ENCODE data around the gene NELFA.

DNA sequence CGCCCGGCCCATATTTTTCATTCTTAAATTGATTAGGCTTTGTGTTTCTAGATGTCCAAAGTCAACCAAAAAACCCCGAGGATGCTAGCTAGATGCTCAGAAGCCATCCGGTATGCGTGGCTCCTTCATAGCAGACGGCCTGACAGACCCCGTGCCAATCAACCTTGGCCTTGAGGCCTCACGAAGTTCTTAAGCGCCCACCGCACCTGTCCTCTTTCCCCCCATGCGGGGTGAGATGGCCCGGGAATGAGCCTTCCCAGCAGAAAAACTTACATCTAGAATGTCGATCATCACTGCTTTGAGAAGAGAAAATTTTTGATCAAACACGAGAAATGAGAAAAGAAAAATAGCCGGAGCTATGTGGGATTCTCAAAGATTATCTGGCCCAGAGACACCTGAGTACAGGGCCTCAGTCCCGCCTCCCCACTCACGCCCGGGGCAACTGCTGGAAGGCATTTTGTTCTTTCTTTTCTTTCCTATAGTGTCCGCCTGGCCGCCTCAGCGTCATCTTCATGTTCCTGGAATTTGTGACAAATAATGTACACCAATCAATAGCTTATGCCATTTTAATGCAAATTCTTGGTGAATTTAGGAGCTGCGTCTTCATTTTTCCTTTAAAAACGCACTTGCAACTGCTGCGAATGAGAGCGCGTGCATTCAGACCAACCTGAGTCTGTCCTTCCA is 48.8 kb upstream of the NELFA start:
- TF ChIP-seq, protein P1, sequence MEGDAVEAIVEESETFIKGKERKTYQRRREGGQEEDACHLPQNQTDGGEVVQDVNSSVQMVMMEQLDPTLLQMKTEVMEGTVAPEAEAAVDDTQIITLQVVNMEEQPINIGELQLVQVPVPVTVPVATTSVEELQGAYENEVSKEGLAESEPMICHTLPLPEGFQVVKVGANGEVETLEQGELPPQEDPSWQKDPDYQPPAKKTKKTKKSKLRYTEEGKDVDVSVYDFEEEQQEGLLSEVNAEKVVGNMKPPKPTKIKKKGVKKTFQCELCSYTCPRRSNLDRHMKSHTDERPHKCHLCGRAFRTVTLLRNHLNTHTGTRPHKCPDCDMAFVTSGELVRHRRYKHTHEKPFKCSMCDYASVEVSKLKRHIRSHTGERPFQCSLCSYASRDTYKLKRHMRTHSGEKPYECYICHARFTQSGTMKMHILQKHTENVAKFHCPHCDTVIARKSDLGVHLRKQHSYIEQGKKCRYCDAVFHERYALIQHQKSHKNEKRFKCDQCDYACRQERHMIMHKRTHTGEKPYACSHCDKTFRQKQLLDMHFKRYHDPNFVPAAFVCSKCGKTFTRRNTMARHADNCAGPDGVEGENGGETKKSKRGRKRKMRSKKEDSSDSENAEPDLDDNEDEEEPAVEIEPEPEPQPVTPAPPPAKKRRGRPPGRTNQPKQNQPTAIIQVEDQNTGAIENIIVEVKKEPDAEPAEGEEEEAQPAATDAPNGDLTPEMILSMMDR (IDR thresholded peaks at IDR 0.05), result no peak
- TF ChIP-seq POLR2A (IDR thresholded peaks at IDR 0.05), result no peak

Measured in lower leg skin (tissue), 3 donors.